ENCODE measurements around the gene COMMD6. TPM values are rescaled to one million over a fixed set of nuclear protein-coding genes. Genes with fewer than 3 reads are reported as not detected.

COMMD6 gene
- total and polyA plus RNA-seq, 2 of the 13 experiments (the other 11 are each of a cell fraction or from before 2014, with no cell fraction given), result 97.0 to 164 TPM

DNA sequence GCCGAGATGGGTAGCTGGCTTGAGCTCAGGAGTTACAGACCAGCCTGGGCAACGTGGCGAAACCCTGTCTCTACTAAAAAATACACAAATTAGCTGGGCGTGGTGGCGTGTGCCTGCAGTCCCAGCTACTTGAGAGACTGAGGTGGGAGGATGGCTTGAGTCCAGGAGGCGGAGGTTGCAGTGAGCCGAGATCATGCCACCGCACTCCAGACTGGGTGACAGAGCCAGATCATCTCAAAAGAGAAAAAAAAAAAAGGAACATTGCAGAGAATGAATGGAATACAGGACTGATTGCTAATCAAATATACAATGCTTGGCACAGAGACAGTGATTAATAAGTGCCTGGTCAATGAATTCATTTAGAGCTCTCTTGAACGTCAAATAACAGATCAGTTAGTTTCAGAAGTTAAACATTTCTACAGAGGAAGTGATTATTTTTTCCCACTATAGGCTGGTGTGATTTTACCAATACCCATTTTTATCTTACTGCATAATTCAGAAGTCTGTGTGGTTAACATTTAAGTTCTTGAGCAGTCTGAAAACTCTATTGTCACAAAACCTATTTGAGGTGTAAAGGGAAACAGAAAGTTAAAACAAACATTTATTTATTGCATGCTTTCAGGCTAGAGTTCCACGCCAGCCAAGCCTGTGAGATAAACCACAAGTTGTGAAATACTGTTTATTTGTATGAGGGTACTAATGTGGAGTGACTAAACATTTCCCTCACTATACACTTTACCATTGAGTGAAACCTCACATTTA lies 48.0 kb downstream of the COMMD6 start (continued):
- TF ChIP-seq, protein P1, sequence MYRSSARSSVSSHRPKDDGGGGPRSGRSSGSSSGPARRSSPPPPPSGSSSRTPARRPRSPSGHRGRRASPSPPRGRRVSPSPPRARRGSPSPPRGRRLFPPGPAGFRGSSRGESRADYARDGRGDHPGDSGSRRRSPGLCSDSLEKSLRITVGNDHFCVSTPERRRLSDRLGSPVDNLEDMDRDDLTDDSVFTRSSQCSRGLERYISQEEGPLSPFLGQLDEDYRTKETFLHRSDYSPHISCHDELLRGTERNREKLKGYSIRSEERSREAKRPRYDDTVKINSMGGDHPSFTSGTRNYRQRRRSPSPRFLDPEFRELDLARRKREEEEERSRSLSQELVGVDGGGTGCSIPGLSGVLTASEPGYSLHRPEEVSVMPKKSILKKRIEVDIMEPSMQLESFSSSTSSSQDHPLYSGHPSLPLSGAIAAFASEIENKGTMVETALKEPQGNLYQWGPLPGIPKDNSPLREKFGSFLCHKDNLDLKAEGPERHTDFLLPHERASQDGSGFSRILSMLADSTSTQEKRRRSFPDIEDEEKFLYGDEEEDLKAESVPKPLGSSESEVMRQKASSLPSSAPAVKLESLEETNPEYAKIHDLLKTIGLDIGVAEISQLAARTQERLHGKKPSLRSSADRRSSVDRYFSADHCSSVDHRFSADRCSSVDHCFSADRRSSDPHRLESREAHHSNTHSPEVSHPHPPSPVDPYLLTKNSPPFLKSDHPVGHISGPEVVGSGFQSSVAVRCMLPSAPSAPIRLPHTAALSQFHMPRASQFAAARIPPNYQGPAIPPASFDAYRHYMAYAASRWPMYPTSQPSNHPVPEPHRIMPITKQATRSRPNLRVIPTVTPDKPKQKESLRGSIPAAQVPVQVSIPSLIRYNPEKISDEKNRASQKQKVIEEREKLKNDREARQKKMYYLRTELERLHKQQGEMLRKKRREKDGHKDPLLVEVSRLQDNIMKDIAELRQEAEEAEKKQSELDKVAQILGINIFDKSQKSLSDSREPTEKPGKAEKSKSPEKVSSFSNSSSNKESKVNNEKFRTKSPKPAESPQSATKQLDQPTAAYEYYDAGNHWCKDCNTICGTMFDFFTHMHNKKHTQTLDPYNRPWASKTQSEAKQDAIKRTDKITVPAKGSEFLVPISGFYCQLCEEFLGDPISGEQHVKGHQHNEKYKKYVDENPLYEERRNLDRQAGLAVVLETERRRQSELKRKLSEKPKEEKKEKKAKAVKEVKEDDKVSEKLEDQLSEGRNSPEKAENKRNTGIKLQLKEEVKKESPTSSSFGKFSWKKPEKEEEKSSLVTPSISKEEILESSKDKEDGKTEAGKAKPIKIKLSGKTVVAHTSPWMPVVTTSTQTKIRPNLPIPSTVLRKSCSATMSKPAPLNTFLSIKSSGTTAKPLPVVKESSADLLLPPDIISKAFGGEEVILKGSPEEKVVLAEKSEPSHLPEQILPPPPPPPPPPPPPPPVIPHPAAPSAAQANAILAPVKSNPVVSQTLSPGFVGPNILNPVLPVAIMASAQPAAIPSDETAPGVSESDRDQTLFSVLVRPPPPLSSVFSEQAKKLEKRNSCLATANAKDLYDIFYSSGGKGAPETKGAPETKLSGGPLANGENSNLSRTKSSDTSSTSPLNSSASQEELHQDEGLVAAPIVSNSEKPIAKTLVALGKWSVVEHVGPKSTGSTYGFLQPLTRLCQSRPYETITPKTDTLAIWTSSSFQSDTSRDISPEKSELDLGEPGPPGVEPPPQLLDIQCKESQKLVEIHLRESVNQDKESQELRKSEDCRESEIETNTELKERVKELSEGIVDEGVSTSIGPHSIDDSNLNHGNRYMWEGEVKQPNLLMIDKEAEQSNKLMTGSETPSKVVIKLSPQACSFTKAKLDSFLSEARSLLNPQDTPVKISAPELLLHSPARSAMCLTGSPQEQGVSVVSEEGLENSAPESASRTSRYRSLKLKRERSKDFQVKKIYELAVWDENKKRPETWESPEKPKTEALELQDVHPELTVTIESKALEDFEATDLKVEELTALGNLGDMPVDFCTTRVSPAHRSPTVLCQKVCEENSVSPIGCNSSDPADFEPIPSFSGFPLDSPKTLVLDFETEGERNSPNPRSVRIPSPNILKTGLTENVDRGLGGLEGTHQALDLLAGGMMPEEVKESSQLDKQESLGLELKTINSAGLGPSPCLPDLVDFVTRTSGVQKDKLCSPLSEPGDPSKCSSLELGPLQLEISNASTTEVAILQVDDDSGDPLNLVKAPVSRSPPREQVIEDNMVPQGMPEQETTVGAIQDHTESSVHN (CRISPR knock-in tag; IDR thresholded peaks at IDR 0.05), result no peak
- TF ChIP-seq NFIB (CRISPR knock-in tag; IDR thresholded peaks at IDR 0.05; ENCODE audit: borderline replicate concordance) (no peak), KLF15 (CRISPR knock-in tag; IDR thresholded peaks at IDR 0.05; ENCODE audit: borderline replicate concordance) (no peak), SOX6 (IDR thresholded peaks at IDR 0.05) (no peak), SOX6 (CRISPR knock-in tag; IDR thresholded peaks at IDR 0.05) (peak; percentile 31; the same call in 1 of the 2 replicates), SOX13 (IDR thresholded peaks at IDR 0.05) (no peak), SOX13 (CRISPR knock-in tag; conservative IDR thresholded peaks at IDR 0.05 in 1 of 2, IDR thresholded peaks at IDR 0.05 in 1 of 2) (peak in 1 of 2 experiments; percentile 46; a peak in 1 of 4 replicates), MTF1 (CRISPR knock-in tag; IDR thresholded peaks at IDR 0.05) (no peak), NAIF1 (CRISPR knock-in tag; IDR thresholded peaks at IDR 0.05; ENCODE audit: borderline replicate concordance) (no peak), RELA (CRISPR knock-in tag; IDR thresholded peaks at IDR 0.05) (no peak), NR2F2 (IDR thresholded peaks at IDR 0.05; ENCODE audit: borderline replicate concordance, low read depth) (no peak), LRRFIP1 (CRISPR knock-in tag; conservative IDR thresholded peaks at IDR 0.05) (no peak), ZNF230 (CRISPR knock-in tag; IDR thresholded peaks at IDR 0.05) (no peak), ZNF83 (CRISPR knock-in tag; IDR thresholded peaks at IDR 0.05; ENCODE audit: borderline replicate concordance) (no peak)
- TF ChIP-seq, protein P2, sequence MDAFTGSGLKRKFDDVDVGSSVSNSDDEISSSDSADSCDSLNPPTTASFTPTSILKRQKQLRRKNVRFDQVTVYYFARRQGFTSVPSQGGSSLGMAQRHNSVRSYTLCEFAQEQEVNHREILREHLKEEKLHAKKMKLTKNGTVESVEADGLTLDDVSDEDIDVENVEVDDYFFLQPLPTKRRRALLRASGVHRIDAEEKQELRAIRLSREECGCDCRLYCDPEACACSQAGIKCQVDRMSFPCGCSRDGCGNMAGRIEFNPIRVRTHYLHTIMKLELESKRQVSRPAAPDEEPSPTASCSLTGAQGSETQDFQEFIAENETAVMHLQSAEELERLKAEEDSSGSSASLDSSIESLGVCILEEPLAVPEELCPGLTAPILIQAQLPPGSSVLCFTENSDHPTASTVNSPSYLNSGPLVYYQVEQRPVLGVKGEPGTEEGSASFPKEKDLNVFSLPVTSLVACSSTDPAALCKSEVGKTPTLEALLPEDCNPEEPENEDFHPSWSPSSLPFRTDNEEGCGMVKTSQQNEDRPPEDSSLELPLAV (CRISPR knock-in tag; conservative IDR thresholded peaks at IDR 0.05; ENCODE audit: low read depth), result no peak
- TF ChIP-seq, protein P3, sequence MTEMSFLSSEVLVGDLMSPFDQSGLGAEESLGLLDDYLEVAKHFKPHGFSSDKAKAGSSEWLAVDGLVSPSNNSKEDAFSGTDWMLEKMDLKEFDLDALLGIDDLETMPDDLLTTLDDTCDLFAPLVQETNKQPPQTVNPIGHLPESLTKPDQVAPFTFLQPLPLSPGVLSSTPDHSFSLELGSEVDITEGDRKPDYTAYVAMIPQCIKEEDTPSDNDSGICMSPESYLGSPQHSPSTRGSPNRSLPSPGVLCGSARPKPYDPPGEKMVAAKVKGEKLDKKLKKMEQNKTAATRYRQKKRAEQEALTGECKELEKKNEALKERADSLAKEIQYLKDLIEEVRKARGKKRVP (CRISPR knock-in tag; IDR thresholded peaks at IDR 0.05), result no peak

Data from HepG2 (cell line).